GM12878 (cell line): ENCODE results near the gene CCDC63. TPM values are rescaled to one million over a fixed set of nuclear protein-coding genes. Genes with fewer than 3 reads are reported as not detected.
"Not testable (repeated sequence)": the region's sequence is repeated elsewhere in the genome, so short reads cannot be mapped to it uniquely, and the experiment has no call there.

Experiments
- ATAC-seq: fragments of 200-7000 bp; cut with Tn5 transposase; 3 replicates; pipeline ENCODE4 v1.9.1; 2020; ENCODE audit warnings: mild to moderate bottlenecking, moderate library complexity
- BruUV-seq: library from RNA; stranded (reverse); fragments of 400-500 nt; replicated peaks from 2 replicates; lab custom pipeline; 2021; lab: Mats Ljungman, UMichigan
- CTCF ChIA-PET: fragments of 300-600 bp; sonication (Branson Sonifier 250); formaldehyde crosslinking; extraction: SDS; loops from one replicate; lab custom pipeline; 2021; ENCODE audit warnings: inconsistent platforms; lab: Yijun Ruan, JAX
- POLR2A ChIA-PET: fragments of 350-600 bp; formaldehyde crosslinking; extraction: SDS; loops from one replicate; lab custom pipeline; 2021; ENCODE audit warnings: inconsistent platforms; lab: Charles Lee
- RAD21 ChIA-PET: fragments of 300-600 bp; sonication (Branson Sonifier 250); formaldehyde crosslinking; loops from one replicate; lab custom pipeline; 2023; ENCODE audit warnings: antibody characterized with exemption; ENCODE audit not compliant: unreplicated experiment; lab: Charles Lee
- SMC1A ChIA-PET: fragments of 300-600 bp; sonication (Branson Sonifier 250); formaldehyde crosslinking; loops from one replicate; lab custom pipeline; 2023; ENCODE audit not compliant: unreplicated experiment, uncharacterized antibody; lab: Charles Lee
- DNase-seq: peaks from one replicate; pipeline ENCODE4 v3.0.0-alpha.2; 2011; ENCODE audit warnings: low read depth, low spot score
- FAIRE-seq: peaks from 3 replicates; lab custom pipeline; 2011; peaks lifted over from hg19 to GRCh38; lab: Jason Lieb, UNC
- H2AFZ ChIP-seq: 2 replicates; pipeline ENCODE4 v1.6.0; 2011; ENCODE audit warnings: low read depth, low read length, control low read depth; ENCODE audit not compliant: control insufficient read depth
- H3K27ac ChIP-seq: 2 replicates; pipeline ENCODE4 v1.5.1; 2011; ENCODE audit warnings: control low read depth; ENCODE audit not compliant: control insufficient read depth, insufficient read depth
- H3K27me3 ChIP-seq, 2 experiments: replicated peaks in 1 of 2; 2 replicates each; pipeline versions ENCODE4 v1.6.0 to v1.6.1; 2011; ENCODE audit warnings: low read length in 1 of 2; ENCODE audit not compliant: control insufficient read depth in 2 of 2, insufficient read depth in 2 of 2
- H3K36me3 ChIP-seq, 2 experiments: 2 replicates each; pipeline ENCODE4 v1.5.1; 2011; ENCODE audit warnings: low read length in 1 of 2; ENCODE audit not compliant: control insufficient read depth in 2 of 2, insufficient read depth in 2 of 2
- H3K4me1 ChIP-seq: 2 replicates; pipeline ENCODE4 v1.6.1; 2011; ENCODE audit warnings: mild to moderate bottlenecking, low read length, moderate library complexity, mixed read lengths; ENCODE audit not compliant: control insufficient read depth, insufficient read depth
- H3K4me2 ChIP-seq: 2 replicates; pipeline ENCODE4 v1.6.0; 2011; ENCODE audit warnings: control low read depth; ENCODE audit not compliant: control insufficient read depth, insufficient read depth
- H3K4me3 ChIP-seq: fragments of 200-600 bp; sonication (generic); 2 replicates; pipeline ENCODE4 v1.5.1; 2016
- H3K79me2 ChIP-seq: 2 replicates; pipeline ENCODE4 v1.6.0; 2011; ENCODE audit warnings: low read length; ENCODE audit not compliant: control insufficient read depth, insufficient read depth
- H3K9ac ChIP-seq: 2 replicates; pipeline ENCODE4 v1.8.0; 2011; ENCODE audit warnings: low read length, control low read depth, mixed read lengths; ENCODE audit not compliant: control insufficient read depth, insufficient read depth
- H3K9me3 ChIP-seq: replicated peaks from 3 replicates; pipeline ENCODE4 v1.5.1; 2011; ENCODE audit warnings: mild to moderate bottlenecking, low read length; ENCODE audit not compliant: control insufficient read depth, insufficient read depth
- H4K20me1 ChIP-seq: 2 replicates; pipeline ENCODE4 v1.6.0; 2011; ENCODE audit not compliant: control insufficient read depth, insufficient read depth
- ASH2L ChIP-seq: fragments of 300-600, 200-600 bp; sonication (generic); IDR thresholded peaks from 2 replicates; pipeline ENCODE4 v1.6.1; 2017; ENCODE audit warnings: low read depth, mild to moderate bottlenecking, borderline replicate concordance
- CBFB ChIP-seq: IDR thresholded peaks from 2 replicates; pipeline ENCODE4 v1.6.1; 2016; ENCODE audit warnings: antibody characterized with exemption, low read depth
- ETV6 ChIP-seq, 2 experiments: fragments of 450-650 bp in 1 of 2; IDR thresholded peaks in 1 of 2; conservative IDR thresholded peaks in 1 of 2; 2 replicates each; pipeline ENCODE4 v1.6.1; 2014; ENCODE audit warnings: antibody characterized with exemption in 1 of 2, borderline replicate concordance in 1 of 2, low read depth in 1 of 2, mild to moderate bottlenecking in 1 of 2, moderate library complexity in 1 of 2
- FOXK2 ChIP-seq: fragments of 450-650 bp; IDR thresholded peaks from 2 replicates; pipeline ENCODE4 v1.6.1; 2017; ENCODE audit warnings: mild to moderate bottlenecking, moderate library complexity
- MYC ChIP-seq: IDR thresholded peaks from 2 replicates; pipeline ENCODE4 v1.6.1; 2011; ENCODE audit warnings: mild to moderate bottlenecking, low read length, moderate library complexity, inconsistent platforms; ENCODE audit not compliant: insufficient read depth, insufficient replicate concordance, insufficient read length, severe bottlenecking
- NRF1 ChIP-seq: conservative IDR thresholded peaks from 2 replicates; pipeline ENCODE4 v1.6.1; 2011; ENCODE audit warnings: mild to moderate bottlenecking, low read depth, low read length, improper control_type of control experiment
- PAX5 ChIP-seq: IDR thresholded peaks from 2 replicates; pipeline ENCODE4 v1.6.1; 2011; ENCODE audit warnings: low read depth, low read length, borderline replicate concordance
- POLR2AphosphoS5 ChIP-seq: IDR thresholded peaks from 2 replicates; pipeline ENCODE4 v1.6.1; 2011; ENCODE audit warnings: mild to moderate bottlenecking, low read length, inconsistent platforms
- RCOR1 ChIP-seq: conservative IDR thresholded peaks from 2 replicates; pipeline ENCODE4 v1.6.1; 2012; ENCODE audit warnings: low read depth, low read length, improper control_type of control experiment
- ZNF207 ChIP-seq: fragments of 450-650 bp; IDR thresholded peaks from 2 replicates; pipeline ENCODE4 v1.6.1; 2014; ENCODE audit warnings: antibody characterized with exemption, mild to moderate bottlenecking, borderline replicate concordance
- ZNF384 ChIP-seq: IDR thresholded peaks from 2 replicates; pipeline ENCODE4 v1.6.1; 2012; ENCODE audit warnings: low read depth, mild to moderate bottlenecking, low read length, improper control_type of control experiment, borderline replicate concordance
- WGBS: methylation state at CpG from one replicate; pipeline ENCODE4 v1.1.6; 2016; ENCODE audit warnings: low lambda C conversion rate; ENCODE audit not compliant: insufficient replicate concordance, insufficient coverage; ENCODE audit errors: missing lambda C conversion rate; 5-methylcytosine and 5-hydroxymethylcytosine counted together
- in situ Hi-C: fragments of 300-500 bp; cut with MboI; formaldehyde crosslinking; loops from 9 replicates; pipeline ENCODE4 v1.14.3; 2018; ENCODE audit warnings: mixed read lengths
- intact Hi-C: fragments of 100-400 bp; cut with micrococcal nuclease; formaldehyde crosslinking; loops from one replicate; pipeline ENCODE4 v1.14.2; 2022; ENCODE audit not compliant: unreplicated experiment
- polyA plus RNA-seq, 11 experiments: library from polyadenylated mRNA; depleted of rRNA in 4 of 11; unstranded in 6 of 11; stranded (reverse) in 5 of 11; fragments of >200 nt; fragmentation: Nextera tagmentation in 4 of 11; fragmentation: Illumina TruSeq in 1 of 11; extraction: Ambion mirVana in 4 of 11; extraction: Trizol in 1 of 11; gene quantifications; 1 replicate in 1 of 11; 2 replicates in 10 of 11; pipeline versions ENCODE4 v1.2.1 to v1.2.3, GENCODE V29; 2011 to 2016; ENCODE audit warnings: inconsistent platforms in 2 of 11, missing spikeins in 2 of 11, low read depth in 1 of 11
- total RNA-seq, 4 experiments: library from RNA; depleted of rRNA in 3 of 4; stranded (reverse); fragments of >200 nt in 3 of 4; fragmentation: Illumina TruSeq in 1 of 4; extraction: Trizol in 1 of 4; gene quantifications; 2 replicates each; pipeline versions ENCODE4 v1.2.1 to v1.2.3, GENCODE V29; 2013 to 2021

Gene CCDC63
- total and polyA plus RNA-seq, 10 of the 15 experiments (the other 5 are each of a cell fraction or from before 2014, with no cell fraction given): not detected

DNA sequence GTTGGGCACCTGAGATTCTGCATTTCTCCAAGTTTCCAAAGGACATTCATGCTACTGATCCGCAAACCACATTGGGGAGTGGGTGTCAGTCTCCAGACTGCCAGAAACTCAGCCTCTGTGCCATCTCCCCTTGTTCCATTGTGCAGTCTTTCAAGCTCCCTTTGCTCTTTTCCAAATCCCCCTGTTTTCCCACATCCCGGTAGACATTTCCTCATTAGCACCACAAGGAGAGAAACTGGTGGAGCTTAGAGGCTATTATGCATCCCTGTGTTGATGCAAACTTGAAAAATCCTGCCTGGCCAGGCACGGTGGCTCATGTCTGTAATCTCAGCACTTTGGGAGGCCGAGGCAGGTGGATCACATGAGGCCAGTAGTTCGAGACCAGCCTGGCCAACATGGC lies 10.7 kb downstream of the CCDC63 start:
- SMC1A ChIA-PET: no interaction called here
- in situ Hi-C loops: no loop called here
- FAIRE-seq (no peak), ATAC-seq (no peak), DNase-seq (no peak)
- no peak for TF ChIP-seq FOXK2
- no peak for TF ChIP-seq NRF1
- TF ChIP-seq ZNF207: no peak
- TF ChIP-seq CBFB: no peak
- no peak for TF ChIP-seq ETV6 (conservative IDR thresholded peaks at IDR 0.05 in 1 of 2, IDR thresholded peaks at IDR 0.05 in 1 of 2; ENCODE audit: borderline replicate concordance in 1 of 2, low read depth in 1 of 2)
- no peak for TF ChIP-seq ASH2L
- TF ChIP-seq POLR2AphosphoS5: no peak
- TF ChIP-seq PAX5: no peak
- TF ChIP-seq ZNF384: no peak
- no peak for TF ChIP-seq MYC
- TF ChIP-seq RCOR1: no peak
- POLR2A ChIA-PET: no interaction called here
- Histone ChIP-seq H3K27me3 (no peaks in the 10 kb centered on the region; a peak in 1 of 4 replicates), H3K9ac (no peak overlapping the region), H3K9me3 (no peaks in the 10 kb centered on the region), H3K36me3 (no peaks in the 10 kb centered on the region), H3K4me3 (no peak overlapping the region), H2AFZ (no peak overlapping the region), H3K79me2 (no peaks in the 10 kb centered on the region), H3K4me2 (no peak overlapping the region), H3K27ac (no peak overlapping the region), H4K20me1 (no peaks in the 10 kb centered on the region), H3K4me1 (no peaks in the 10 kb centered on the region)
- WGBS: 59% methylated on average over 5 of the region's 5 CpGs
- CTCF ChIA-PET: interaction anchor here (0.6 kb wide), 1 partner anchor 42 kb away, joined by 3 read pairs; no protein-coding TSS in a partner anchor
- intact Hi-C loops: no loop called here
- RAD21 ChIA-PET: no interaction called here
- BruUV-seq: no TSS peak

DNA sequence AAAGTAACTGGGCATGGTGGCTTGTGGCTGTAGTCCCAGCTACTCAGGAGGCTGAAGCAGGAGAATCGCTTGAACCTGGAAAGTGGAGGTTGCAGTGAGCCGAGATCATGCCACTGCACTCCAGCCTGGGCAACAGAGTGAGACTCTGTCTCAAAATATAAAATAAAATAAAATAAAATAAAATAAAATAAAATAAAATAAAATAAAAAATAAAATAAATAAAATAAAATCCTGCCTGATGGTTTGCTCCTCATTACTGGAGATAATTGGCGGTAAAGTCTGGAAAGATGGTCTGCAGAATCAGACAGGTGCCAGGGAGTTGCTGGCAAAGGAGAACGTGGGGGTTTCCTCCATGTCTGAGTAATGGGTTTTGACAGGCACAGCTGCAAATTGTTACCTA lies 11.2 kb downstream of the CCDC63 start:
- H3K9ac ChIP-seq, H3K36me3 ChIP-seq, POLR2A ChIA-PET, H4K20me1 ChIP-seq, H3K4me2 ChIP-seq, H2AFZ ChIP-seq, CTCF ChIA-PET, FAIRE-seq, H3K27ac ChIP-seq, RAD21 ChIA-PET, ATAC-seq, H3K9me3 ChIP-seq, SMC1A ChIA-PET, intact Hi-C loops, H3K79me2 ChIP-seq, H3K4me1 ChIP-seq, DNase-seq, in situ Hi-C loops, BruUV-seq, H3K27me3 ChIP-seq, H3K4me3 ChIP-seq: not testable (repeated sequence)
- 57% methylated on average over 4 of the region's 4 CpGs for WGBS
